GM12878 (cell line): Measurements from ENCODE around the gene GLUD1. TPM values are rescaled to one million over a fixed set of nuclear protein-coding genes. Genes with fewer than 3 reads are reported as not detected.

ENCODE experiments used
- ATAC-seq: fragments of 200-7000 bp; cut with Tn5 transposase; 3 replicates; pipeline ENCODE4 v1.9.1; 2020; ENCODE audit warnings: mild to moderate bottlenecking, moderate library complexity
- BruUV-seq: library from RNA; stranded (reverse); fragments of 400-500 nt; replicated peaks from 2 replicates; lab custom pipeline; 2021; lab: Mats Ljungman, UMichigan
- CTCF ChIA-PET: fragments of 300-600 bp; sonication (Branson Sonifier 250); formaldehyde crosslinking; extraction: SDS; loops from one replicate; lab custom pipeline; 2021; ENCODE audit warnings: inconsistent platforms; lab: Yijun Ruan, JAX
- POLR2A ChIA-PET: fragments of 350-600 bp; formaldehyde crosslinking; extraction: SDS; loops from one replicate; lab custom pipeline; 2021; ENCODE audit warnings: inconsistent platforms; lab: Charles Lee
- RAD21 ChIA-PET: fragments of 300-600 bp; sonication (Branson Sonifier 250); formaldehyde crosslinking; loops from one replicate; lab custom pipeline; 2023; ENCODE audit warnings: antibody characterized with exemption; ENCODE audit not compliant: unreplicated experiment; lab: Charles Lee
- SMC1A ChIA-PET: fragments of 300-600 bp; sonication (Branson Sonifier 250); formaldehyde crosslinking; loops from one replicate; lab custom pipeline; 2023; ENCODE audit not compliant: unreplicated experiment, uncharacterized antibody; lab: Charles Lee
- DNase-seq: peaks from one replicate; pipeline ENCODE4 v3.0.0-alpha.2; 2011; ENCODE audit warnings: low read depth, low spot score
- FAIRE-seq: peaks from 3 replicates; lab custom pipeline; 2011; peaks lifted over from hg19 to GRCh38; lab: Jason Lieb, UNC
- H2AFZ ChIP-seq: 2 replicates; pipeline ENCODE4 v1.6.0; 2011; ENCODE audit warnings: low read depth, low read length, control low read depth; ENCODE audit not compliant: control insufficient read depth
- H3K27ac ChIP-seq: 2 replicates; pipeline ENCODE4 v1.5.1; 2011; ENCODE audit warnings: control low read depth; ENCODE audit not compliant: control insufficient read depth, insufficient read depth
- H3K27me3 ChIP-seq, 2 experiments: replicated peaks in 1 of 2; 2 replicates each; pipeline versions ENCODE4 v1.6.0 to v1.6.1; 2011; ENCODE audit warnings: low read length in 1 of 2; ENCODE audit not compliant: control insufficient read depth in 2 of 2, insufficient read depth in 2 of 2
- H3K36me3 ChIP-seq, 2 experiments: 2 replicates each; pipeline ENCODE4 v1.5.1; 2011; ENCODE audit warnings: low read length in 1 of 2; ENCODE audit not compliant: control insufficient read depth in 2 of 2, insufficient read depth in 2 of 2
- H3K4me1 ChIP-seq: 2 replicates; pipeline ENCODE4 v1.6.1; 2011; ENCODE audit warnings: mild to moderate bottlenecking, low read length, moderate library complexity, mixed read lengths; ENCODE audit not compliant: control insufficient read depth, insufficient read depth
- H3K4me2 ChIP-seq: 2 replicates; pipeline ENCODE4 v1.6.0; 2011; ENCODE audit warnings: control low read depth; ENCODE audit not compliant: control insufficient read depth, insufficient read depth
- H3K4me3 ChIP-seq: fragments of 200-600 bp; sonication (generic); 2 replicates; pipeline ENCODE4 v1.5.1; 2016
- H3K79me2 ChIP-seq: 2 replicates; pipeline ENCODE4 v1.6.0; 2011; ENCODE audit warnings: low read length; ENCODE audit not compliant: control insufficient read depth, insufficient read depth
- H3K9ac ChIP-seq: 2 replicates; pipeline ENCODE4 v1.8.0; 2011; ENCODE audit warnings: low read length, control low read depth, mixed read lengths; ENCODE audit not compliant: control insufficient read depth, insufficient read depth
- H3K9me3 ChIP-seq: replicated peaks from 3 replicates; pipeline ENCODE4 v1.5.1; 2011; ENCODE audit warnings: mild to moderate bottlenecking, low read length; ENCODE audit not compliant: control insufficient read depth, insufficient read depth
- H4K20me1 ChIP-seq: 2 replicates; pipeline ENCODE4 v1.6.0; 2011; ENCODE audit not compliant: control insufficient read depth, insufficient read depth
- BACH1 ChIP-seq: fragments of 450-650 bp; IDR thresholded peaks from 2 replicates; pipeline ENCODE4 v1.6.1; 2017; ENCODE audit warnings: mild to moderate bottlenecking, borderline replicate concordance
- BHLHE40 ChIP-seq, 2 experiments: fragments of 450-650 bp in 1 of 2; IDR thresholded peaks; 2 replicates each; pipeline ENCODE4 v1.6.1; 2011 to 2017; ENCODE audit warnings: low read depth in 2 of 2, borderline replicate concordance in 1 of 2, improper control_type of control experiment in 1 of 2, low read length in 1 of 2, mild to moderate bottlenecking in 1 of 2
- CHD2 ChIP-seq: IDR thresholded peaks from 2 replicates; pipeline ENCODE4 v1.6.1; 2011; ENCODE audit warnings: low read depth, low read length, improper control_type of control experiment, borderline replicate concordance
- CREB1 ChIP-seq: IDR thresholded peaks from 2 replicates; pipeline ENCODE4 v1.6.1; 2012; ENCODE audit warnings: low read depth, mild to moderate bottlenecking, inconsistent platforms
- CREM ChIP-seq: IDR thresholded peaks from 2 replicates; pipeline ENCODE4 v1.6.1; 2014; ENCODE audit warnings: antibody characterized with exemption, low read depth
- EGR1 ChIP-seq, 2 experiments: IDR thresholded peaks; 1 replicate in 1 of 2; 2 replicates in 1 of 2; pipeline ENCODE4 v1.6.1; 2011 to 2012; ENCODE audit warnings: low read depth in 2 of 2, low read length in 2 of 2, borderline replicate concordance in 1 of 2, mild to moderate bottlenecking in 1 of 2, moderate library complexity in 1 of 2
- HDGF ChIP-seq: fragments of 450-650 bp; IDR thresholded peaks from 2 replicates; pipeline ENCODE4 v1.6.1; 2016; ENCODE audit warnings: antibody characterized with exemption
- MXI1 ChIP-seq: fragments of 150-350 bp; IDR thresholded peaks from 2 replicates; pipeline ENCODE4 v1.6.1; 2011; ENCODE audit warnings: low read depth, mild to moderate bottlenecking, inconsistent platforms, low read length, improper control_type of control experiment
- POU2F2 ChIP-seq: IDR thresholded peaks from 3 replicates; pipeline ENCODE4 v1.6.1; 2011; ENCODE audit warnings: low read depth, mild to moderate bottlenecking, low read length, borderline replicate concordance
- RELB ChIP-seq: fragments of 450-650 bp; IDR thresholded peaks from 2 replicates; pipeline ENCODE4 v1.6.1; 2017; ENCODE audit warnings: low read depth, mild to moderate bottlenecking, moderate library complexity
- TCF3 ChIP-seq: IDR thresholded peaks from 2 replicates; pipeline ENCODE4 v1.6.1; 2012; ENCODE audit warnings: low read depth, mild to moderate bottlenecking, low read length, borderline replicate concordance; ENCODE audit not compliant: insufficient read depth
- ZNF592 ChIP-seq: fragments of 450-650 bp; IDR thresholded peaks from 2 replicates; pipeline ENCODE4 v1.6.1; 2017; ENCODE audit warnings: mild to moderate bottlenecking, moderate library complexity
- WGBS: methylation state at CpG from one replicate; pipeline ENCODE4 v1.1.6; 2016; ENCODE audit warnings: low lambda C conversion rate; ENCODE audit not compliant: insufficient replicate concordance, insufficient coverage; ENCODE audit errors: missing lambda C conversion rate; 5-methylcytosine and 5-hydroxymethylcytosine counted together
- in situ Hi-C: fragments of 300-500 bp; cut with MboI; formaldehyde crosslinking; loops from 9 replicates; pipeline ENCODE4 v1.14.3; 2018; ENCODE audit warnings: mixed read lengths
- intact Hi-C: fragments of 100-400 bp; cut with micrococcal nuclease; formaldehyde crosslinking; loops from one replicate; pipeline ENCODE4 v1.14.2; 2022; ENCODE audit not compliant: unreplicated experiment
- polyA plus RNA-seq, 11 experiments: library from polyadenylated mRNA; depleted of rRNA in 4 of 11; unstranded in 6 of 11; stranded (reverse) in 5 of 11; fragments of >200 nt; fragmentation: Nextera tagmentation in 4 of 11; fragmentation: Illumina TruSeq in 1 of 11; extraction: Ambion mirVana in 4 of 11; extraction: Trizol in 1 of 11; gene quantifications; 1 replicate in 1 of 11; 2 replicates in 10 of 11; pipeline versions ENCODE4 v1.2.1 to v1.2.3, GENCODE V29; 2011 to 2016; ENCODE audit warnings: inconsistent platforms in 2 of 11, missing spikeins in 2 of 11, low read depth in 1 of 11
- total RNA-seq, 4 experiments: library from RNA; depleted of rRNA in 3 of 4; stranded (reverse); fragments of >200 nt in 3 of 4; fragmentation: Illumina TruSeq in 1 of 4; extraction: Trizol in 1 of 4; gene quantifications; 2 replicates each; pipeline versions ENCODE4 v1.2.1 to v1.2.3, GENCODE V29; 2013 to 2021

Gene GLUD1
- total and polyA plus RNA-seq, 10 of the 15 experiments (the other 5 are each of a cell fraction or from before 2014, with no cell fraction given), result 26.1 to 109 (median 81.4) TPM

GRCh38 chr10:87093632-87094372 is 841 bp downstream of the GLUD1 start:
- Histone ChIP-seq H2AFZ (peak overlapping the region; percentile 72; the same call in 1 of the 2 replicates), H3K4me1 (no peaks in the 10 kb centered on the region; the same call in 1 of the 2 replicates), H4K20me1 (no peaks in the 10 kb centered on the region), H3K4me3 (peak overlapping the region; percentile 79), H3K9me3 (no peaks in the 10 kb centered on the region), H3K27me3 (no peaks in the 10 kb centered on the region), H3K36me3 (no peaks in the 10 kb centered on the region; a peak in 2 of 4 replicates), H3K79me2 (peaks cover 73% of the 10 kb centered on the region), H3K4me2 (peak overlapping the region; percentile 71), H3K9ac (peak overlapping the region; percentile 90), H3K27ac (peak overlapping the region; percentile 90)
- DNase-seq (no peak), FAIRE-seq (no peak), ATAC-seq (peak; percentile 51)
- intact Hi-C loops, result loop anchor here (5.0 kb wide), 1 partner anchor 127 kb away; the partner anchor contains the start of gene ADIRF
- no TSS peak for BruUV-seq
- ChIA-PET SMC1A (interaction anchor here (0.6 to 3.9 kb wide), 3 partner anchors 10 to 151 kb away, joined by 3 to 35 read pairs (median 4); no protein-coding TSS in a partner anchor), POLR2A (interaction anchor here (1.9 to 3.0 kb wide), 2 partner anchors 18 to 128 kb away, joined by 5 to 7 read pairs; no protein-coding TSS in a partner anchor), RAD21 (interaction anchor here (0.8 to 1.9 kb wide), 6 partner anchors 9 to 411 kb away, joined by 3 to 18 read pairs (median 4); partner anchors contain the start of gene MINPP1), CTCF (interaction anchor here (1.4 to 1.8 kb wide), 3 partner anchors 9 to 127 kb away, joined by 5 to 9 read pairs (median 7); no protein-coding TSS in a partner anchor)
- TF ChIP-seq RELB (peak; percentile 35; the same call in 1 of the 2 replicates), BACH1 (peak; percentile 28; the same call in 1 of the 2 replicates), CHD2 (0 out of 2 replicates have a peak, but pooled peaks have one; percentile 18), POU2F2 (peak; percentile 57; the same call in 1 of the 3 replicates), ZNF592 (no peak), MXI1 (no peak), CREB1 (0 out of 2 replicates have a peak, but pooled peaks have one; percentile 22), HDGF (no peak), TCF3 (0 out of 2 replicates have a peak, but pooled peaks have one; percentile 20), CREM (peak; percentile 51), EGR1 (IDR thresholded peaks at IDR 0.05; ENCODE audit: borderline replicate concordance in 1 of 2, low read depth in 2 of 2, low read length in 2 of 2) (peak in 1 of 2 experiments; percentile 63; a peak in 1 of 3 replicates), BHLHE40 (IDR thresholded peaks at IDR 0.05; ENCODE audit: borderline replicate concordance in 1 of 2, low read depth in 2 of 2, low read length in 1 of 2) (0 out of 4 replicates have a peak, but pooled peaks of 1 of the 2 experiments have one; percentile 9)
- in situ Hi-C loops, result no loop called here
- 1% methylated on average over 17 of the region's 39 CpGs for WGBS
